H9 (cell line): ENCODE data around the gene GATAD2B. TPM values are rescaled to one million over a fixed set of nuclear protein-coding genes. Genes with fewer than 3 reads are reported as not detected.

Source experiments
- DNase-seq: peaks from one replicate; pipeline ENCODE4 v3.0.0-alpha.2; 2017
- H2AFZ ChIP-seq: one replicate; pipeline ENCODE4 v1.6.1; 2013; ENCODE audit warnings: mild to moderate bottlenecking, low read length, control low read depth, moderate library complexity
- H2AK5ac ChIP-seq: 2 replicates; pipeline ENCODE4 v1.6.1; 2013; ENCODE audit warnings: low read length, control low read depth, mixed read lengths; ENCODE audit not compliant: insufficient read length
- H2BK120ac ChIP-seq: one replicate; pipeline ENCODE4 v1.6.1; 2013; ENCODE audit warnings: low read depth, mild to moderate bottlenecking, low read length, control low read depth, inconsistent platforms; ENCODE audit not compliant: poor library complexity, severe bottlenecking
- H2BK12ac ChIP-seq: 2 replicates; pipeline ENCODE4 v1.6.1; 2013; ENCODE audit warnings: low read length, control low read depth, mixed read lengths, low read depth; ENCODE audit not compliant: insufficient read length
- H2BK15ac ChIP-seq: 2 replicates; pipeline ENCODE4 v1.6.1; 2013; ENCODE audit warnings: low read depth, low read length, control low read depth
- H2BK20ac ChIP-seq: one replicate; pipeline ENCODE4 v1.6.1; 2013; ENCODE audit warnings: low read depth, mild to moderate bottlenecking, low read length, control low read depth, inconsistent platforms; ENCODE audit not compliant: poor library complexity, severe bottlenecking
- H2BK5ac ChIP-seq: 2 replicates; pipeline ENCODE4 v1.6.1; 2013; ENCODE audit warnings: low read length, control low read depth, mixed read lengths; ENCODE audit not compliant: insufficient read length
- H3K14ac ChIP-seq: 2 replicates; pipeline ENCODE4 v1.6.1; 2013; ENCODE audit warnings: low read length, control low read depth; ENCODE audit not compliant: insufficient read depth
- H3K18ac ChIP-seq: 2 replicates; pipeline ENCODE4 v1.6.1; 2013; ENCODE audit warnings: low read depth, mild to moderate bottlenecking, mixed read lengths, low read length, control low read depth; ENCODE audit not compliant: insufficient read length
- H3K23ac ChIP-seq: 2 replicates; pipeline ENCODE4 v1.6.1; 2013; ENCODE audit warnings: low read length, control low read depth, mixed read lengths, low read depth; ENCODE audit not compliant: insufficient read length
- H3K23me2 ChIP-seq: 2 replicates; pipeline ENCODE4 v1.6.1; 2013; ENCODE audit warnings: low read depth, mild to moderate bottlenecking, mixed read lengths, low read length, control low read depth; ENCODE audit not compliant: insufficient read length, poor library complexity, severe bottlenecking
- H3K27ac ChIP-seq: 2 replicates; pipeline ENCODE4 v1.5.1; 2013; ENCODE audit warnings: low read length, control low read depth, mixed read lengths, low read depth; ENCODE audit not compliant: insufficient read length
- H3K27me3 ChIP-seq: 2 replicates; pipeline ENCODE4 v1.6.1; 2013; ENCODE audit warnings: low read length, control low read depth, inconsistent platforms; ENCODE audit not compliant: insufficient read depth
- H3K4ac ChIP-seq: 2 replicates; pipeline ENCODE4 v1.6.1; 2013; ENCODE audit warnings: low read depth, mild to moderate bottlenecking, control low read depth, inconsistent platforms, low read length, moderate library complexity
- H3K4me1 ChIP-seq: 2 replicates; pipeline ENCODE4 v1.6.1; 2013; ENCODE audit warnings: low read length, control low read depth, inconsistent platforms; ENCODE audit not compliant: insufficient read depth
- H3K4me2 ChIP-seq: 2 replicates; pipeline ENCODE4 v1.6.1; 2013; ENCODE audit warnings: low read length, control low read depth, mixed read lengths; ENCODE audit not compliant: insufficient read length, insufficient read depth
- H3K56ac ChIP-seq: 2 replicates; pipeline ENCODE4 v1.6.1; 2013; ENCODE audit warnings: low read depth, mild to moderate bottlenecking, mixed read lengths, low read length, control low read depth; ENCODE audit not compliant: insufficient read length
- H3K79me1 ChIP-seq: 2 replicates; pipeline ENCODE4 v1.6.1; 2013; ENCODE audit warnings: low read depth, mild to moderate bottlenecking, moderate library complexity, low read length, control low read depth, inconsistent platforms; ENCODE audit not compliant: insufficient read depth, poor library complexity, severe bottlenecking
- H3K79me2 ChIP-seq: 2 replicates; pipeline ENCODE4 v1.6.1; 2013; ENCODE audit warnings: low read length, control low read depth, inconsistent platforms; ENCODE audit not compliant: insufficient read depth
- H3K9ac ChIP-seq: 2 replicates; pipeline ENCODE4 v1.6.1; 2013; ENCODE audit warnings: low read length, control low read depth, mixed read lengths; ENCODE audit not compliant: insufficient read length; ENCODE audit errors: extremely low read depth
- H3K9me3 ChIP-seq: one replicate; pipeline ENCODE4 v1.6.1; 2013; ENCODE audit warnings: low read depth, low read length, inconsistent platforms; ENCODE audit not compliant: control insufficient read depth
- H3T11ph ChIP-seq: one replicate; pipeline ENCODE4 v1.6.1; 2013; ENCODE audit warnings: mild to moderate bottlenecking, low read length, control low read depth, inconsistent platforms
- H4K20me1 ChIP-seq: one replicate; pipeline ENCODE4 v1.6.1; 2013; ENCODE audit not compliant: control insufficient read depth, insufficient read length, insufficient read depth
- H4K5ac ChIP-seq: 2 replicates; pipeline ENCODE4 v1.6.1; 2013; ENCODE audit warnings: low read depth, mild to moderate bottlenecking, mixed read lengths, low read length, control low read depth; ENCODE audit not compliant: insufficient read length
- H4K8ac ChIP-seq: replicated peaks from 2 replicates; pipeline ENCODE4 v1.6.1; 2013; ENCODE audit warnings: low read length, control low read depth, mixed read lengths, low read depth; ENCODE audit not compliant: insufficient read length
- H4K91ac ChIP-seq: 2 replicates; pipeline ENCODE4 v1.6.1; 2013; ENCODE audit warnings: low read depth, mild to moderate bottlenecking, moderate library complexity, mixed read lengths, low read length, control low read depth; ENCODE audit not compliant: insufficient read length
- H3K27ac Mint-ChIP-seq, 3 experiments: 2 replicates in 2 of 3; 3 replicates in 1 of 3; pipeline ENCODE4 v1.8.0; 2020 to 2021; ENCODE audit warnings: mixed read lengths in 3 of 3, mild to moderate bottlenecking in 1 of 3, moderate library complexity in 1 of 3
- H3K27me3 Mint-ChIP-seq: 2 replicates; pipeline ENCODE4 v1.8.0; 2021; ENCODE audit warnings: low read depth, mild to moderate bottlenecking, moderate library complexity, mixed read lengths
- H3K36me3 Mint-ChIP-seq, 3 experiments: 2 replicates in 2 of 3; 3 replicates in 1 of 3; pipeline ENCODE4 v1.8.0; 2020 to 2021; ENCODE audit warnings: low read depth in 3 of 3, mixed read lengths in 3 of 3; ENCODE audit not compliant: insufficient read depth in 1 of 3
- H3K4me1 Mint-ChIP-seq, 2 experiments: 2 replicates each; pipeline ENCODE4 v1.8.0; 2020; ENCODE audit warnings: mixed read lengths in 2 of 2
- H3K4me3 Mint-ChIP-seq, 2 experiments: 2 replicates in 1 of 2; 3 replicates in 1 of 2; pipeline ENCODE4 v1.8.0; 2020 to 2021; ENCODE audit warnings: mild to moderate bottlenecking in 2 of 2, mixed read lengths in 2 of 2, moderate library complexity in 1 of 2
- H3K9me3 Mint-ChIP-seq, 2 experiments: 2 replicates in 1 of 2; 3 replicates in 1 of 2; pipeline ENCODE4 v1.8.0; 2020; ENCODE audit warnings: mild to moderate bottlenecking in 2 of 2, mixed read lengths in 2 of 2, moderate library complexity in 1 of 2
- WGBS: extraction: QIAGEN DNeasy Blood & Tissue Kit; methylation state at CpG from one replicate; pipeline ENCODE4 v1.1.7; 2013; ENCODE audit warnings: missing lambda C conversion rate, low lambda C conversion rate, mixed read lengths; ENCODE audit not compliant: insufficient read length; ENCODE audit errors: extremely low coverage; 5-methylcytosine and 5-hydroxymethylcytosine counted together
- total RNA-seq: library from RNA; stranded (reverse); gene quantifications from 2 replicates; pipeline ENCODE4 v1.2.1, GENCODE V29; 2021
- TF ChIP-seq, protein P1 (sequence below): fragments of 200-600 bp; sonication (generic); conservative IDR thresholded peaks from 3 replicates; pipeline ENCODE4 v1.8.0; 2021; ENCODE audit warnings: antibody characterized with exemption, mild to moderate bottlenecking

GATAD2B gene
- total RNA-seq, 1 experiment from 2014 or later: 44.1 TPM

GRCh38 chr1:153831026-153831425, 91.7 kb downstream of the GATAD2B start:
- no peak overlapping the region for H4K8ac ChIP-seq
- no peaks in the 10 kb centered on the region for H4K20me1 ChIP-seq
- Mint-ChIP-seq H3K27ac (peak overlapping the region in 2 of 3 experiments; percentile 6 to 89; a peak in 3 of 7 replicates), H3K36me3 (peaks cover 12 to 31% (median 24%) of the 10 kb centered on the region in 3 experiments; a peak in 6 of 7 replicates), H3K4me3 (no peak overlapping the region), H3K4me1 (peaks cover 0 to 2% of the 10 kb centered on the region in 2 experiments; a peak in 1 of 4 replicates), H3K9me3 (no peaks in the 10 kb centered on the region), H3K27me3 (no peaks in the 10 kb centered on the region)
- H3K4ac ChIP-seq: no peak overlapping the region
- no peak overlapping the region for H3K4me2 ChIP-seq
- H3K9me3 ChIP-seq: no peaks in the 10 kb centered on the region
- DNase-seq: no peak
- no peak overlapping the region for H2BK20ac ChIP-seq
- H2AFZ ChIP-seq: no peak overlapping the region
- no peaks in the 10 kb centered on the region for H3K27me3 ChIP-seq
- no CpG with 5 or more reads among the region's 2 CpGs for WGBS
- H2BK15ac ChIP-seq: no peak overlapping the region
- H4K91ac ChIP-seq: no peak overlapping the region
- TF ChIP-seq, protein P1, sequence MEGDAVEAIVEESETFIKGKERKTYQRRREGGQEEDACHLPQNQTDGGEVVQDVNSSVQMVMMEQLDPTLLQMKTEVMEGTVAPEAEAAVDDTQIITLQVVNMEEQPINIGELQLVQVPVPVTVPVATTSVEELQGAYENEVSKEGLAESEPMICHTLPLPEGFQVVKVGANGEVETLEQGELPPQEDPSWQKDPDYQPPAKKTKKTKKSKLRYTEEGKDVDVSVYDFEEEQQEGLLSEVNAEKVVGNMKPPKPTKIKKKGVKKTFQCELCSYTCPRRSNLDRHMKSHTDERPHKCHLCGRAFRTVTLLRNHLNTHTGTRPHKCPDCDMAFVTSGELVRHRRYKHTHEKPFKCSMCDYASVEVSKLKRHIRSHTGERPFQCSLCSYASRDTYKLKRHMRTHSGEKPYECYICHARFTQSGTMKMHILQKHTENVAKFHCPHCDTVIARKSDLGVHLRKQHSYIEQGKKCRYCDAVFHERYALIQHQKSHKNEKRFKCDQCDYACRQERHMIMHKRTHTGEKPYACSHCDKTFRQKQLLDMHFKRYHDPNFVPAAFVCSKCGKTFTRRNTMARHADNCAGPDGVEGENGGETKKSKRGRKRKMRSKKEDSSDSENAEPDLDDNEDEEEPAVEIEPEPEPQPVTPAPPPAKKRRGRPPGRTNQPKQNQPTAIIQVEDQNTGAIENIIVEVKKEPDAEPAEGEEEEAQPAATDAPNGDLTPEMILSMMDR: no peak
- H4K5ac ChIP-seq: no peak overlapping the region
- no peak overlapping the region for H2BK120ac ChIP-seq
- no peak overlapping the region for H3K56ac ChIP-seq
- H2BK5ac ChIP-seq: no peak overlapping the region
- no peak overlapping the region for H3K23ac ChIP-seq
- H3T11ph ChIP-seq: no peak overlapping the region
- no peaks in the 10 kb centered on the region for H3K4me1 ChIP-seq
- no peak overlapping the region for H2BK12ac ChIP-seq
- peaks cover 3% of the 10 kb centered on the region for H3K79me1 ChIP-seq
- no peak overlapping the region for H3K18ac ChIP-seq
- H3K14ac ChIP-seq: no peak overlapping the region
- no peaks in the 10 kb centered on the region for H3K79me2 ChIP-seq
- H3K23me2 ChIP-seq: no peaks in the 10 kb centered on the region
- no peak overlapping the region for H3K9ac ChIP-seq
- no peak overlapping the region for H3K27ac ChIP-seq
- no peak overlapping the region for H2AK5ac ChIP-seq
